GM21423 (cell line): Measurements from ENCODE around the gene STK38.

ENCODE experiments used
- ATAC-seq: cut with Tn5 transposase; IDR thresholded peaks from one replicate; pipeline ENCODE4 v1.9.1; 2021; ENCODE audit warnings: mild to moderate bottlenecking, moderate library complexity; ENCODE audit not compliant: unreplicated experiment

STK38 gene

GRCh38 chr6:36566418-36566905, 19.2 kb upstream of the STK38 start:
- ATAC-seq = no peak

GRCh38 chr6:36563928-36564284, 16.6 kb upstream of the STK38 start:
- no peak for ATAC-seq

DNA sequence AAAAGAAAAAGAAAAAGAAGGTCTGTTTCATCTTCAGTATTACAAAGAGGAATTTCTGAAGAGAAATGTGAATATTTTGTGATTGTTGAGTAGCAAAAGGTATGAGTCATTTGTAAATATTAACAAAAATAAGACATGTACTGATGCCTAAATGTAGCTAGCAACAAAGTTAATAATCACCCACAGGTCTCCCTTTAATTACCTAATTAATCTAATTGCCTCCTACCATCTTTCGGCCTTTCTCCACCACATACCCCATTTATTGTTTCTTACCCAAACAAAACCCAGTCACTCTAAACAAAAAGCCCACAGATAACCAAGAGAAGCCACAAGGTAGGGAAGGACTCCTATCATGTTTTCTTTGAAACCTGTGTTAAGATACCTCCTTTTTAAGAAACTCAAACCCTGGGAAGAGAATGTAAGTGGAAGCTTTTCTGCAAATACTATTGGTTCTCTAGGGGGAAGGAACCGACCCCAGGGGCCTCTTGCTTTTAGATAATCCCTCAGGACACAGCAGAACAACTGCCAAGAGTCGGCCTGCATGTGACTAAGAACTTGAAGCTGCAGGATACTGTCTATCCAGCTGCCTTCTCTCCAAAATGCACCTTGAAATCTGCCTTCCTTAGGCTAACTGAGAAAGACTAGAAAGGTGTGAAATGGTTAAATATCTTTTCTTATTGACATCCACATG, 16.1 kb upstream of the STK38 start:
- ATAC-seq = no peak

GRCh38 chr6:36560822-36561221, 13.5 kb upstream of the STK38 start:
- no peak for ATAC-seq

DNA sequence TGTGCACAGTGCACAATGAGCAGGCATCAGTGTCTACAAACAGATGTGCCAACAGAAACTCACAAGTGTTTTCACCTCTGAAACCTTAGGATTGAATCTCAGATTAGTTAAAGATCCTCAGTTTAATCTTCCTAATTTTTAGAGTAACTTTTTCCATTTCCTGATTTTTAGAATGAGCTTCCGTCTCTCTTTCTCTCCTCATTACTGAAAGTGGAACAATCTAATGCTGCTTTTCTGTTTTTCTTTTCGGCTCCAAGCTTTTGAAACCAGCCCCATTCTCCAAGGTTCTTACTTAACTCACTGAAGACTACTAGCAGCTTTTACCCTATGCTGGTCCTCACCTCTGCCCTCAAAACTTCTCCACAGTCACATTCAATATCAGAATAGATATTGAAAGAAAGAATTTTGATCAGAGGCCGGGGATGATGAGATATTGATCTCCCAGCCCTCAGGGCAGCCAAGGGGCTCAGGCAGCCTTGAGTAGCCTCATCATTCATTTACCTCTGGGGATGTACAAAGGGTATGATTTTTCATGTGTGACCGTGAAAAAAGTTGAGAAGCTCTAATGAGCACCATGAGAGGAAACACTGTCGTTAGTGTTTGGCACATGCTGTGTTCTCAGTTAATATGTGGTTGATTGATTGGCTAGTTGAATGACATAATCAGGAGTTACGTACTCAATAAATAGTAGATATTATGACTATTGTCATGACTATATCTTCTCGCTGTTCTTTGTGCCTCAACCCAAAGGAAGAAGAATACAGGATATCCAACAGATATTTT, 11.9 kb upstream of the STK38 start:
- no peak for ATAC-seq

DNA sequence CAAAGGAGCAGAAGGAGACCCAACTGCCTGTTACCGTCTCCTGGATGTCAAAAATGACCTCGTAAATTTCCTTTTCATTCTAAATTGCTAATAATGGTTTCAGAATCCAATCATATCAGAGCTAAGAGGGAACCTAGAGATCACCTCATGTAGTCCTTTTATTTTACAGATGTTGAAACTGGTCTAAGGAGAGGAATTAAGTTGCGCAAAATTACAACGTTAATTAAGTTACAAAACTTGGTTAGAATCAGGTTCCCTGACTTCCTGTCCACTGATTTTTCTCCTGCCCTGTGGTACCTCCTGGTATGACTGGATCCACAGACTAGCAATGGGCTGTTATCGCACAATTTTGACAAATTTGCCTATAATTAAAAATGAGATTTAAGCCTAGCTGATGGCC, 9.0 kb upstream of the STK38 start:
- ATAC-seq = no peak

DNA sequence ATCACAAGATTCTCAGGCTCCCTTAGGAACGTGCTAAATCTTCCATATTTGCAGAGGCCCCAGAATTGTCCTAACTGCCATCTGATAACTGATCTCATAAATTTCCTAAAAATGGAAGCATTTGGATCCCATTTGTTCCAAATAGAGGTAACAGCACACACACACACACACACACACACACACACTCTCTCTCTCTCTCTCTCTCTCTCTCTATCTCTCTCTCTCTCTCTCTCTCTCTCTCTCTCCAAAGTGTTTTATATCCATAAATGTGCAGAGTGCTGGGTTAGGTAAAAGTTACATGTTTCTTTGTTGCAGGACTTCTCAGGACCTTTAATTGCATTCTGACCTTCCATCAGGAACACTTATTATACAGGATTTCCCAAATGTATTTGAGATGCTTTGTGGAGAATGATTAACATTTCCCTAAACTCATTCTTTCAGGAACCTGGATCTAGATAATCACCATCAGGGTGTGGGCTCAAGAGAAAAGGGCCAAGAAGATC, 8.5 kb upstream of the STK38 start:
- no peak for ATAC-seq

DNA sequence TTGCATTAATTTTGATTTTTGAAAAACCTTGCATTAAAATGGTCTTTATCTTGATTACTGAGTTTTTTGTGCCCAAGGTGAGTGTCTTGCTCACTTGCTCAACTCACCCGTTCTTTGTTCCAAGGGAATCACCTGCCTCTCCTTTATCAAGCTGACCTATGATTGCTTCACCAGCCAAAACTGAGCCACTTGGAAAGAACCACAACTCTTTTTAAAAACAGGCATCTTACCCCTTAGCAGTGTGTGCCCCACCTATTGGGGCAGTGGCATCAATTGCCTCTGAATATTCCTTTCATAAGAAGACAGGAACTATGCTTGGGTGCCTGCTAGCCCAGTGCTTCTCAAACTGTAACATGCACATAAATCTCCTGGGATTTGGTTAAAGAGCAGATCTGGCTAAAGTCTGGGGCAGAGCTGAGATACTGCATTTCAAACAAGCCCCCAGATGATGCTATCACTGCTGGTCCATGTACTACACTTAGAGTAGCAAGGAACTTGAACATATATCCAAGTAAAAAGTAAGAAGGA, 3.3 kb upstream of the STK38 start:
- no peak for ATAC-seq

DNA sequence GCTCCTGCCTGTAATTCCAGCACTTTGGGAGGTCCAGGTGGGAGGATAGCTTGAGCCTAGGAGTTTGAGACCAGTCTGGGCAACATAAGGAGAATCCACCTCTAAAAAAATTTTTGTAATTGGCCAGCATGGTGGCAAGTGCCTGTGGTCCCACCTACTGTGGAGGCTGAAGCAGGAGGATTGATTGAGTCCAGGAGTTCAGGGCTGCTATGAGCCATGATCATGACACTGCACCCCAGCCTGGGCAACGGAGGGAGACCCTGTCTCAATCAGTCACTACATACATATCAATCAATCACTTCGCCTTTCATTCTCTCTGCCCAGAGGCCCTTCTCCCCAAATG, 1.1 kb upstream of the STK38 start:
- ATAC-seq = no peak

DNA sequence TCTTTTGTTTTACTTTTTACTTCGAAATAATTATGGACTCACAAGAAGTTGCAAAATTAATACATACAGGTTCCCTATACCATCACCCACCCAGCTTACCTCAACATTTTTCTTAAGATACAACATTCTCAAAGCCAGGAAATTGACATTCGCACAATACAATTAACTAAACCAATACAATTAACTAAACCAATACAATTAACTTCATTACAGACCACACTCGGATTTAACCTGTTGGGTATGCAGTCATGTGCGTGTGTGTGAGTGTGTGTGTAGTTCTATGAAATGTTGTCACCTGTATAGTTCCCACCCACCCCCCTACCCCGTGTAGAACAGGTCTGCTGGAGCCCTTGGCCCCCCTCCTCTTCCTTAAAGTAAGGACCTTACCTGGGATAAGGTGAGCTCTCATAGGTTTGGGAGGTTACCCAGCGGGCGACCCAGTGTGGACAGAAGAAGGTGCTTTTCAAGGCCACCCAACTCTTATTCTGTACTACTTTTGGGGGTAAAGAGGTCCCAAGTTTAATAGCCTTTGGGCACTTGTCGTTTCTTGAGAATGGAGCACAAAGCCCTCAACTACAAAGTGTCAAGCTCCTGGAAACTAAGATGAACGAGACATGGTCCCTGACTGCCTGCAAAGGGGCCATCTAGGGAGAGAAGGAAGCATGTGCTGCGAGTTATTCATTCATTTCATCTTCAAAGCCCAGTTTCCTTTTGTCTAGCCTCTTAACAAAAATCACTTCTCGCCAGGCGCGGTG, 544 bp upstream of the STK38 start:
- ATAC-seq = no peak

- no peak for ATAC-seq
Measured at GRCh38 chr6:36546308-36546919, 865 bp downstream of the STK38 start.

GRCh38 chr6:36545767-36546307, 1.4 kb downstream of the STK38 start:
- ATAC-seq = no peak

- no peak for ATAC-seq
Measured at GRCh38 chr6:36544228-36544627, 3.1 kb downstream of the STK38 start.

GRCh38 chr6:36542041-36542440, 5.2 kb downstream of the STK38 start:
- no peak for ATAC-seq

DNA sequence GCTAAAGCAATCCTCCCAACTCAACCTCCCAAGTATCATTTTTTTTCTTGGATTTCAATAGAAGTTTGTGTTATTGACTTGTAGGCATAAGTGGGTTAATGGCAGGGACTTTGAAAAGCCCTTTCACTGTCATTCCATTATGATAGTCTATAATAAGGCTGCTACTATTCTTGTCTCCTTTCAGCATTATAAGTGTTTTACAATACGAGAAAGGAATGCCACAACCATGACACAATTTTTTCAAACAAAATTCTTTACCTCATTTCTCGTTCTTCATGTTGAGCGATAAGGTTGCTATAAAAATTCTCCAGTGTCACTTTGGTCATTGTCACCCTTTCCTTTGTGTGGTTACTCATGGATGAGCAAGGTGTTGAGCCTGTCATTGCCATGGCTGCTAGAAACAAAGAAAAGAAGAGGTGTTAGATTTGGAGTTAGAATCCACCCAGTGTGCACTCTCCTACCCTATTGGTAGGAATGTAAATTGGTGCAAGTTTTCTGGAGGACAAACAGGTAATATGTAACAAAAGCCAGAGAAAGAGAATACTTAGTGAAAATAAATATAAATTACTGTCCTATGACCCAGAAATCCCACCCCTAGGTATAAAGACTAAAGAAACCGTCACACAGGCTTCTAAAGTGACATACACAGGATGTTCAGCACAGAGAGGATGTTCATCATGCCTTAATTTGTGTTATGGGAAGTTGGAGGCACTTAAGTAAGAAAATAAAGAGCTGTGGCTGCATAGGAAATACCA, 7.3 kb downstream of the STK38 start:
- ATAC-seq = no peak

DNA sequence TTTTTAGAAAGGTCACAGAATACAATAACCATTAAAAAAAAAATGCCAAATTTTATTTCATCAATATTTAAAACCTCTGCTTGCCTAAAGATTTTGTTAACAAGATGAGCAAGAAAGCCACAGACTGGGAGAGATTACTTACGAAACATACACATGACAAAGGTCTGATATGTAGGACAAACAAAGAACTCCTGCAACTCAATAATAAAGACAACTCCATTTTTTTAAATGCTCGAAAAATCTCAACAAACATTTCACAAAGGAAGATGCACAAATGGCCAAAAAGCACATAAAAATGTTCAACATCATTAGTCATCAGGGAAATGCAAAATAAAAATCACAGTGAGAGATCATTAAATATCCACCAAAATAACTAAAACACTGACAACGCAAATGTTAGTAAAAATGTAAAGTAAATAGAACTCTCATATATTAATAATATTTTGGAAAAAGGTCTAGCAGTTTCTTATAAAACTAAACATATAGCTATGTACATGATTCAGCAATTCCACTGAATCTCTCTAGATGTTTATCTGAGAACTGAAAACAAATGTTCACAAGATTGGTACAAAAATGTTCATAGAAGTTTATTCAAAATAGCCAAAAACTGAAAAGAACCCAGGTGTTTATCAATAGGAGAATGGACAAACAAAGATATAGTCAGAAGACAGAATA, 10.3 kb downstream of the STK38 start:
- no peak for ATAC-seq

DNA sequence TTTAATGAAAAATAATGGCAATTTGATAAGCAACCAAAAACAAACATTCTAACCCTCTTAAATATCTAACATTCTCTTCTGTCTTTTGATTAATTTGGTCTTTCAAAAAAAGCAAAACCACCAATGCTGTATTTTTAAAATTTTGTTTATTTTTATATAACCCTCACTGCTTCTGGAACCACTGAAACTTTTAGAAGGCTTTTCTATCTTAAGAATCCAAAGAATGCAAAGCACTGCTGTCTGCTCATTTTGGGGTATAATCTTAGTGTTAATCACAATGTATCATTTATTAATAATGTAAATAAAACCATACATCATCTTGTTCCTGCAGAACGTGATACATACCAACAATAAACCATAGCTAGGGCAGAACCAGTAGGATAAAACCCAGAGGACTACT, 14.0 kb downstream of the STK38 start:
- ATAC-seq = no peak

DNA sequence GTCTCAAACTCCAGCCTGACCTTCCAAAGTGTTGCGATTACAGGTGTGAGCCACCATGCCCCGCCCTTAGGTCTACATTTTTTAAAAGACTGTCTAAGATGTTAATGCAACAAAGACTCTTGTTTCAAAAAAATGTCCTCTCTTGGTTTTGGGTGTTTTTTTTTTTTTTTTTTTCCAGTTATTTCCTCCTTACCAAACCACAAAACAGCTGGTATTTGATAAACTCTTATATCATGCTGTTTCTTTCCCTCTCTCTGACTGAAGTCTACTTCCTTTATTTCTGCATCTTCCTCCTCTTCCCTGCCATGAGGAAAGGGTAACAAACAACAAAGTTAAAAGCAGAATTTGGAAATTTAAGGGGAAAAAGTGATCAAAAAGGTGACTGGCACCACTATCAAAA, 21.2 kb downstream of the STK38 start:
- ATAC-seq = no peak

- ATAC-seq = no peak
Measured at GRCh38 chr6:36525346-36525745, 21.9 kb downstream of the STK38 start.
